GM06990 (cell line): Measurements from ENCODE around the gene LSP1.
"Not testable (repeated sequence)": the region's sequence is repeated elsewhere in the genome, so short reads cannot be mapped to it uniquely, and the experiment has no call there.

Source experiments
- DNase-seq: peaks from one replicate; pipeline ENCODE4 v3.0.0-alpha.2; 2011; ENCODE audit not compliant: insufficient read length; ENCODE audit errors: extremely low read depth
- H3K27me3 ChIP-seq: replicated peaks from 2 replicates; pipeline ENCODE4 v1.6.0; 2011; ENCODE audit warnings: low read length; ENCODE audit not compliant: control insufficient read depth, insufficient read depth
- H3K36me3 ChIP-seq: 2 replicates; pipeline ENCODE4 v1.5.1; 2011; ENCODE audit warnings: low read length; ENCODE audit not compliant: control insufficient read depth, insufficient read depth
- H3K4me3 ChIP-seq: replicated peaks from 2 replicates; pipeline ENCODE4 v1.5.1; 2011; ENCODE audit warnings: low read depth, mild to moderate bottlenecking, control low read depth, low read length
- CTCF ChIP-seq: IDR thresholded peaks from 2 replicates; pipeline ENCODE4 v1.5.1; 2011; ENCODE audit warnings: low read length, control low read depth, mild to moderate bottlenecking, inconsistent platforms; ENCODE audit not compliant: insufficient read depth, poor library complexity, severe bottlenecking

The LSP1 gene

DNA sequence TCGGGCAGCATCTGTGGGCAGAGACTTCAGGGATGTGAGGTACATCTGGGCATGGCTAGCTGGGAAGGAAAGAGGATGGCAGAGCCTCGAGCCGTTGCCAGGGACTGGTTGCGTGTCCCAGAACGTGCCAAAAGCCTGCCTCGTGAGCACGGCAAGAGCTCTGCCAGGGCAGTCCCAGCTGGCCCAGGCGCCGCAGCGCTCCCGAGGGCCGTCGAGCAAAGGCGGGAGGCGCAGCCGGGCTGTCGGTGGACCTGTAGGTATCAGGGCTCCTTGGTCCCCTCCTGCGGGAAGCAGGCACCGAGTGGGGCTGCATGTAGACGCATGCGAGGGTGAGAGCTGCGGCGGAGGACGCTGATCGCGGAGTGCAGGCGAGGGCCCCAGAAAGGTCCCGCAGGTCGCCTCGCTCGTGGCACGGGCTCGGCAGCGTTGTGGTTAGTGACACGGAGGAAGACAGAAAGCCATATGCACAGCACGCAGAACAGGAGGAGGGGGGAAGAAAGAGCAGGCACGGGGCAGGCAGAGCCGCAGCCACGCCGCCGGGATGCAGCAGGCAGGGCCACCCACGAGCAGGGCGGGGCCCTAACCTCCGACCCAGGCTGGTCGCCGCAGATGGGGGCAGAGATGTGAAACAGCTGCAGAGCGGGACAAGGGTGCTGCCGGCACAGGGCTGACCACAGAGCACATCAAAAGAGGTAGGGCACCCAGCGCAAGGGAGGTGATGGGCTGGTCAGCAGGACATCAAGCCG, 18.0 kb downstream of the LSP1 start:
- H3K36me3 ChIP-seq: peaks cover 22% of the 10 kb centered on the region
- TF ChIP-seq CTCF: no peak
- no peak for DNase-seq
- no peak overlapping the region for H3K4me3 ChIP-seq
- H3K27me3 ChIP-seq: no peaks in the 10 kb centered on the region

DNA sequence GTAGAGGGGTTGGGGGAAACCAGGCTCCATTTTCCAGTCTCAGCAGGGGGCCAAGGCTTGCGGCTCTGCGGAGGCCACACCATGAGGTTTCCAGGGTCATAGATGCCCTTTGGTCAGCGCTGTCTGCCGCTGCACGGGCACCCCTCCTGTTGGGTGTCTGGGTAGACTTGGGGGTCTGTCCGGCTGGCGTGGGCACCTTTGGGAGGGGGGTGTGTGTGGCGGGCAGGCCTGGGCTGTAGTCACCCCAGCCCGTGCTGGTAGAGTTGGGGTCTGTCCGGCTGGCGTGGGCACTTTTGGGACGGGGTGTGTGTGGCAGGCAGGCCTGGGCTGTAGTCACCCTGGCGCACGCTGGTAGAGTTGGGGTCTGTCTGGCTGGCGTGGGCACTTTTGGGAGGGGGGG, 18.6 kb downstream of the LSP1 start:
- TF ChIP-seq CTCF: no peak
- H3K27me3 ChIP-seq: no peaks in the 10 kb centered on the region

GRCh38 chr11:1872267-1872985, 19.5 kb downstream of the LSP1 start:
- no peak overlapping the region for H3K4me3 ChIP-seq
- DNase-seq: no peak
- no peaks in the 10 kb centered on the region for H3K27me3 ChIP-seq
- H3K36me3 ChIP-seq: peaks cover 14% of the 10 kb centered on the region
- no peak for TF ChIP-seq CTCF

More for the DNA sequence above, 18.6 kb downstream of the LSP1 start:
- Histone ChIP-seq H3K4me3 (no peak overlapping the region), H3K36me3 (peaks cover 19% of the 10 kb centered on the region)
- no peak for DNase-seq

DNA sequence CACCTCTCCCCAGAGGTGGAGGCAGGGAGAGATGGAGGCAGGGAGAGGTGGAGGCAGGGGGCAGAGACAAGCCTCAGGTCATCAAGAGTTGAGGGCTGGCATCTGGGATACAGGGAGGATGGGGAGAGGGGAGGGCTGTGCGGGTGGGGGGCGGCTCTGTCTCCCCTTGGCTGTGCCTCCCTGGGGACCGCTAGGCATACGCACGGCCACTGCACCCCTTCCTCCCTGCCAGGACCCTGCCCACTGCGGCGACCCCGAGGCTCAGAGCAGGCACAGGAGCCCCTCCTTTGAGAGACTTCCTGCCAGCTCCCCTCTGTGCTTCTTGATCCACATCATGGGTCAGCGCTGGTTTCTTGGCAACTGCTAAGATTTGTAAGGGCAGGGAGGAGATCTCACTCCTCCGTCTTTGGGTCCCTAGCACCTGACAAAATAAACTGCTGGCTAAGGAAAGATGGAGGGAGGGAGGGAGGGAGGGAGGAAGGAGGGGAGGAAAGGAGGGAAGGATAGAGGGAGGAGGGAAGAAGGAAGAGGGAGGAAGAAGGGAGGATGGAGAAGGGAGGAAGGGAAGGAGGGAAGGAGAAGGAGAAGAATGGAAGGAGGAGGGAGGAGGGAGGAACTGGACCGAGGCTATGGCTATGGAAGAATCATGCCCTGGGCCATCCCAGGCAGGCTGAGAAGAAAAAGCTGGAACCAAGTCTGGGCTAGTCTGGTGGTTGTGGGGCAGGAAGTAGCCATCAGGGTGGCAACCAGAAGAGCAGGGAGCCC, 20.3 kb downstream of the LSP1 start:
- DNase-seq: no peak
- no peak overlapping the region for H3K4me3 ChIP-seq
- H3K27me3 ChIP-seq: no peaks in the 10 kb centered on the region
- peaks cover 14% of the 10 kb centered on the region for H3K36me3 ChIP-seq
- no peak for TF ChIP-seq CTCF

DNA sequence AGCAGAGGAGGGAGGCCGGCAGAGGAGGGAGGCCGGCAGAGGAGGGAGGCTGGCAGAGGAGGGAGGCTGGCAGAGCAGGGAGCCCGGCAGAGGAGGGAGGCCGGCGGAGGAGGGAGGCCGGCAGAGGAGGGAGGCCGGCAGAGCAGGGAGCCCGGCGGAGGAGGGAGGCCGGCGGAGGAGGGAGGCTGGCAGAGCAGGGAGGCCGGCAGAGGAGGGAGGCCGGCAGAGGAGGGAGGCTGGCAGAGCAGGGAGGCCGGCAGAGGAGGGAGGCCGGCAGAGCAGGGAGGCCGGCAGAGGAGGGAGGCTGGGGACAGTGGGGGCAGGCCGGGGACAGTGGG, 20.9 kb downstream of the LSP1 start:
- not testable (repeated sequence) for DNase-seq, H3K27me3 ChIP-seq, H3K4me3 ChIP-seq
- peaks cover 11% of the 10 kb centered on the region for H3K36me3 ChIP-seq

- H3K27me3 ChIP-seq, H3K4me3 ChIP-seq, DNase-seq, H3K36me3 ChIP-seq: not testable (repeated sequence)
Measured at GRCh38 chr11:1874441-1875092, 21.7 kb downstream of the LSP1 start.
